Body of pancreas (tissue), 4 donors: Measurements from ENCODE around the gene AOC3. TPM values are rescaled to one million over a fixed set of nuclear protein-coding genes. Genes with fewer than 3 reads are reported as not detected.
"Not testable (repeated sequence)": the region's sequence is repeated elsewhere in the genome, so short reads cannot be mapped to it uniquely, and the experiment has no call there.

Experiments
- ATAC-seq: fragments of 150-250 bp; one replicate; pipeline ENCODE4 v1.9.1; 2016
- DNase-seq, 4 donors: peaks; one replicate each; pipeline ENCODE4 v3.0.0-alpha.2; 2019
- H3K27ac ChIP-seq, 4 donors: fragments of 200-600 bp; sonication (generic); 1 replicate in 3 of 4; 2 replicates in 1 of 4; pipeline versions ENCODE4 v1.5.1 to v1.6.1; 2016 to 2019; ENCODE audit warnings: mild to moderate bottlenecking in 1 of 4, mixed read lengths in 1 of 4, moderate library complexity in 1 of 4
- H3K27me3 ChIP-seq, 2 donors: fragments of 200-600 bp; sonication (generic); one replicate each; pipeline ENCODE4 v1.6.0; 2016; ENCODE audit warnings: mild to moderate bottlenecking in 1 of 2
- H3K36me3 ChIP-seq, 2 donors: fragments of 200-600 bp; sonication (generic); replicated peaks in 1 of 2; 2 replicates each; pipeline ENCODE4 v1.5.1; 2016; ENCODE audit warnings: low read depth in 2 of 2; ENCODE audit not compliant: insufficient read depth in 1 of 2
- H3K4me1 ChIP-seq: fragments of 200-600 bp; sonication (generic); one replicate; pipeline ENCODE4 v1.6.0; 2016
- H3K4me3 ChIP-seq, 2 donors: fragments of 200-600 bp; sonication (generic); 1 replicate in 1 of 2; 2 replicates in 1 of 2; pipeline ENCODE4 v1.5.1; 2016 to 2019
- H3K9me3 ChIP-seq, 3 donors: fragments of 200-600 bp; sonication (generic); 1 replicate in 2 of 3; 2 replicates in 1 of 3; pipeline ENCODE4 v1.5.1; 2016
- POLR2A ChIP-seq, 3 donors: fragments of 450-650 bp; IDR thresholded peaks; one replicate each; pipeline ENCODE4 v1.6.1; 2016; ENCODE audit warnings: antibody characterized with exemption in 3 of 3, mild to moderate bottlenecking in 2 of 3
- WGBS, 2 donors: methylation state at CpG; one replicate each; pipeline ENCODE4 v1.1.5; 2017; 5-methylcytosine and 5-hydroxymethylcytosine counted together
- intact Hi-C: fragments of 100-400 bp; cut with DNase I; formaldehyde crosslinking; loops from one replicate; pipeline ENCODE4 v1.15.1; 2023
- total RNA-seq, 2 donors: library from RNA; depleted of rRNA; stranded (reverse); fragments of >200 nt; gene quantifications; one replicate each; pipeline ENCODE4 v1.1.0, GENCODE V29; 2016
- TF ChIP-seq, protein P1 (sequence below), 7 experiments: fragments of 450-650 bp in 4 of 7; fragments of 200-600 bp in 3 of 7; sonication (generic) in 3 of 7; IDR thresholded peaks; one replicate each; pipeline ENCODE4 v1.5.1; 2016 to 2019; ENCODE audit warnings: antibody characterized with exemption in 7 of 7

The AOC3 gene
- total RNA-seq, 2 donors from 2014 or later, result 6.5 to 55.7 TPM

DNA sequence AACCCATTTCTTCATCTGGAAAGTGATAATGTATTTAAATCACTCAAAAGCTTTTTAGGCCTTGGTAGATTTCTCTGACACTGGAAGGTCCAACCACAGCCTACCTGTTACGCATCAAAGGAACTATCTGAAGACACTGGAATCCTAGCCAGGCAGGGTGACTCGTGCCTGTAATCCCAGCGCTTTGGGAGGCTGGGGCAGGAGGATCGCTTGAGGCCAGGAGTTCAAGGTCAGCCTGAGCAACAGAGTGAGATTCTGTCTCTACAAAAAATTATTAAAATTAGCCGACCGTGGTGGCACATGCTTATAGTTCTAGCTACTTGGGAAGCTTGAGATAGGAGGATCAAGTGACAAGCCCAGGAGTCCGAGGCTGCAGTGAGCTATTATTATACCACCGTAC lies 31.2 kb downstream of the AOC3 start:
- no peak overlapping the region for H3K4me3 ChIP-seq
- H3K36me3 ChIP-seq, result no peaks in the 10 kb centered on the region
- H3K4me1 ChIP-seq, result peaks cover 15% of the 10 kb centered on the region
- no peak overlapping the region for H3K27ac ChIP-seq
- H3K9me3 ChIP-seq, result no peaks in the 10 kb centered on the region
- TF ChIP-seq, protein P1, sequence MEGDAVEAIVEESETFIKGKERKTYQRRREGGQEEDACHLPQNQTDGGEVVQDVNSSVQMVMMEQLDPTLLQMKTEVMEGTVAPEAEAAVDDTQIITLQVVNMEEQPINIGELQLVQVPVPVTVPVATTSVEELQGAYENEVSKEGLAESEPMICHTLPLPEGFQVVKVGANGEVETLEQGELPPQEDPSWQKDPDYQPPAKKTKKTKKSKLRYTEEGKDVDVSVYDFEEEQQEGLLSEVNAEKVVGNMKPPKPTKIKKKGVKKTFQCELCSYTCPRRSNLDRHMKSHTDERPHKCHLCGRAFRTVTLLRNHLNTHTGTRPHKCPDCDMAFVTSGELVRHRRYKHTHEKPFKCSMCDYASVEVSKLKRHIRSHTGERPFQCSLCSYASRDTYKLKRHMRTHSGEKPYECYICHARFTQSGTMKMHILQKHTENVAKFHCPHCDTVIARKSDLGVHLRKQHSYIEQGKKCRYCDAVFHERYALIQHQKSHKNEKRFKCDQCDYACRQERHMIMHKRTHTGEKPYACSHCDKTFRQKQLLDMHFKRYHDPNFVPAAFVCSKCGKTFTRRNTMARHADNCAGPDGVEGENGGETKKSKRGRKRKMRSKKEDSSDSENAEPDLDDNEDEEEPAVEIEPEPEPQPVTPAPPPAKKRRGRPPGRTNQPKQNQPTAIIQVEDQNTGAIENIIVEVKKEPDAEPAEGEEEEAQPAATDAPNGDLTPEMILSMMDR (IDR thresholded peaks at IDR 0.05), result no peak
- TF ChIP-seq POLR2A (IDR thresholded peaks at IDR 0.05), result no peak
- intact Hi-C loops, result no loop called here
- DNase-seq (no peak), ATAC-seq (no peak)
- WGBS, 2 donors, result 82 to 87% methylated on average over 8 of the region's 8 CpGs
- no peaks in the 10 kb centered on the region for H3K27me3 ChIP-seq

DNA sequence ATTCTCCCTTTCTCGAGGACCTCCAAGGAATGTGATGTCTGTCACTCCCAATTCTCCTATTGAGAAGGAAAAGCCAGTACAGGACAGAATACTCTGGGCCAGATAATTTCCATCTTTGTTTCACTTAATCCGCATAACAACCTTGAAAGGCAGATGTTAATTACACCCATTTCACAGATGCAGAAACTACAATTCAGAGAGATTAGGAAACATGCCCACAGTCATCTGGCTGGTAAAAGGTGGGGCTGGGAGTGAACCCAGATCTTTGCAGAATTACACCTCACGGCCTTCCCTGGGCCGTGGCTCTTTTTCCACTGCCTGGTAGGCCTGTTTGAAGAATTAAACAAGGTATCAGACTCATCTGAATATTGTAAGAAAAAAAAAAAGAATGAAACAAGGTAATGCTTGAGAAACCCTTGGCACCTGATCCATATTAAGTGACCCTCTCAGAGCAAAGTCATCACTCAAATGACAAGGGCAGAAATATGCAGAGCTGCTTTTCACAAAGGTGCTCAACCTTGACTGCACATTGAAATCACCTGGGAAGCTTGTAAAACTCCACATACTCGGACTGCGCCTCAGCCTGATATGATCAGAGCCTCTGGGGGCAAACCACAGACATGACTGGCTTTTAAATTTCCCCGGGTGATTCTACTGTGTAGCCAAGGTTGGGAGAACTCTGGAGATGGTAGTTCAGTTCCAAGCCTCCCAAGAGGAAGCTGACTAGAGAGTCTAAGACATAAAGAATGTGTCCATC lies 33.0 kb downstream of the AOC3 start:
- intact Hi-C loops, result no loop called here
- Histone ChIP-seq H3K27me3 (no peaks in the 10 kb centered on the region), H3K9me3 (no peaks in the 10 kb centered on the region), H3K36me3 (no peaks in the 10 kb centered on the region), H3K4me1 (peaks cover 21% of the 10 kb centered on the region), H3K27ac (peak overlapping the region in 2 of 4 donors; percentile 37 to 40), H3K4me3 (no peak overlapping the region)
- ATAC-seq (peak; percentile 28), DNase-seq (no peak)
- WGBS, 2 donors, result 55 to 77% methylated on average over 7 of the region's 7 CpGs
- TF ChIP-seq, protein P1 (IDR thresholded peaks at IDR 0.05), result no peak
- TF ChIP-seq POLR2A (IDR thresholded peaks at IDR 0.05), result no peak

DNA sequence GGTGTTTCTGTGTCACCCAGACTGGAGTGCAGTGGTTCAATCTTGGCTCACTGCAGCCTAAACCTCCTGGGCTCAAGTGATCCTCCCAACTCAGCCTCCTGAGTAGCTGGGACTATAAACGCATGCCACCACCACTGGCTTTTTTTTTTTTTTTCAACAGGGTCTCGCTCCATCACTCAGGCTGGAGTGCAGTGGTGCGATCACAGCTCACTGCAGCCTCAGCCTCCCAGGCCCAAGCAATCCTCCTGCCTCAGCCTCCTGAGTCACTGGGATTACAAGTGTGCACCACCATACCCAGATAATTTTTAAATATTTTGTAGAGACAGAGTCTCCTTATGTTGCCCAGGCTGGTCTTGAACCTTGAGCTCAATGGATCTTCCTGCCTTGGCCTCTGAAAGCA lies 34.8 kb downstream of the AOC3 start:
- Histone ChIP-seq H3K27ac (peak overlapping the region in 2 of 4 donors; percentile 9 to 10), H3K4me1 (peaks cover 21% of the 10 kb centered on the region)
- H3K36me3 ChIP-seq, intact Hi-C loops, H3K4me3 ChIP-seq, H3K9me3 ChIP-seq, H3K27me3 ChIP-seq, ATAC-seq, DNase-seq: not testable (repeated sequence)
- WGBS, 2 donors, result 95 to 98% methylated on average over 3 of the region's 3 CpGs

DNA sequence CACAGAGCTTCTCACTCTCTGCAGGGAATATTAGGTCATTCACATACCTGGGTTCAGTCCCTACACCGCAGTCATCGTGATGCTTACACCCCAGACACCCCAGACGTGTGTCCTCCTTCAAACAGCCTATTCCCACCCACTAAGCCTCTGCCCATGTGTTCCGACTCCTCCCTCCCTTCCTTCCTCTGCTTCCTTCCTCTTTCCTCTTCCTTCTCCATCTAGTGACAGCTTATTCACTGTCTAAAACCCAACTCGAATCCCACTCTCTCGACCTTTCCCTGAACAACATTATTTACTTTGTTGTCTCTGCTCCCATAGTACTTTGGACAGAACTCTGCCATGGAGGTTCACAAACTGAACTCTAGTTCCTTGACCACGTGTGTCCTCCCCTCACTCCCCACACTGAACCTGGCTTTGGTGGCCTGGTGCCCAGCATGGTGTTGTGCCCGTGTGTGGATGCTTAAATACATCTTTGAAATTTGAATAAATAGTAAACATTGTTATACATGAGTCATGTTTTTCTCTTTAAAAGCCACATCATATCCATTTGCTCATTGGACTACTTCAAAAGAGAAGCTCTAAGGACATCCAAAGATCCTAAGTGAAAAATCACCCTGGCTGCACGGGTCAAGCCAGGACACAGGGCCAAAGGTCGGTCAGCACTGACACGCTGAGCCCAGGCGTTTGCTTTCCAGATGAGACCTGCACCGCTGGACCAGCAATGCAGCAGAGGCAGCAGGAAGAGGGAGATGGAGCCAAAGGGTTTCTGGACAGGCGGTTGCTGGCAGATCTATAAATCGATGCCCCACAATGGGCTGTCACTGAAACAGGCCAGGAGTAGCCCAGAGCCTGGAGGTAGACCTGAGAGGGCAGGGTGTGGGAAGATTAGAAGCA lies 35.5 kb downstream of the AOC3 start:
- 47 to 58% methylated on average over 14 to 15 of the region's 15 CpGs for WGBS, 2 donors
- Histone ChIP-seq H3K27me3 (no peaks in the 10 kb centered on the region), H3K9me3 (no peaks in the 10 kb centered on the region), H3K27ac (peak overlapping the region in 2 of 4 donors; percentile 8 to 10), H3K36me3 (no peaks in the 10 kb centered on the region), H3K4me3 (no peak overlapping the region), H3K4me1 (peaks cover 24% of the 10 kb centered on the region)
- intact Hi-C loops, result no loop called here
- ATAC-seq, result no peak
- TF ChIP-seq POLR2A (IDR thresholded peaks at IDR 0.05), result no peak
- TF ChIP-seq, protein P1 (IDR thresholded peaks at IDR 0.05), result no peak
- no peak for DNase-seq

DNA sequence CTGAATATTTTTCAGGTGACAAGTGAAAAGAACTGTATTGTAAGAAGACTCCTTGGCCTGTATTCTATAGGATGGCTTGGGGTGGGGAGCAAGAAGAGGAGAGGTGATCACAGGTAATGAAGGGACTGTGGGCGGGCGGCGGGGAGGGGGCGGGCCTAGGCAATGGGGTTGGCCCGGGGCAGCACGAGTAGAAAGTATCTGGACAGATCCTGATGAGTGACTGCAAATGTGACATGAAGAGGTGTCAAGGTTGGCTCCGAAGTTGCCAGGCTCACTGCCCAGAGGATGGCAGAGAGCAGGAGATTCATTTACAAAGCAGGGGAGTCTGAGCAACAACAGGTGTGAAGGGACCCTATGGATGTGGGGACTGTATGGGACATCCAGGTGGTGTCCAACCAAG lies 38.8 kb downstream of the AOC3 start:
- Histone ChIP-seq H3K4me3 (no peak overlapping the region), H3K27me3 (no peaks in the 10 kb centered on the region), H3K36me3 (no peaks in the 10 kb centered on the region), H3K9me3 (no peaks in the 10 kb centered on the region), H3K4me1 (peaks cover 55% of the 10 kb centered on the region), H3K27ac (no peak overlapping the region)
- 81 to 82% methylated on average over 7 of the region's 7 CpGs for WGBS, 2 donors
- intact Hi-C loops, result no loop called here
- ATAC-seq, result no peak
- TF ChIP-seq, protein P1 (IDR thresholded peaks at IDR 0.05), result no peak
- no peak for TF ChIP-seq POLR2A (IDR thresholded peaks at IDR 0.05)
- no peak for DNase-seq
